ENCODE results near the gene RPS6KL1.

The RPS6KL1 gene

DNA sequence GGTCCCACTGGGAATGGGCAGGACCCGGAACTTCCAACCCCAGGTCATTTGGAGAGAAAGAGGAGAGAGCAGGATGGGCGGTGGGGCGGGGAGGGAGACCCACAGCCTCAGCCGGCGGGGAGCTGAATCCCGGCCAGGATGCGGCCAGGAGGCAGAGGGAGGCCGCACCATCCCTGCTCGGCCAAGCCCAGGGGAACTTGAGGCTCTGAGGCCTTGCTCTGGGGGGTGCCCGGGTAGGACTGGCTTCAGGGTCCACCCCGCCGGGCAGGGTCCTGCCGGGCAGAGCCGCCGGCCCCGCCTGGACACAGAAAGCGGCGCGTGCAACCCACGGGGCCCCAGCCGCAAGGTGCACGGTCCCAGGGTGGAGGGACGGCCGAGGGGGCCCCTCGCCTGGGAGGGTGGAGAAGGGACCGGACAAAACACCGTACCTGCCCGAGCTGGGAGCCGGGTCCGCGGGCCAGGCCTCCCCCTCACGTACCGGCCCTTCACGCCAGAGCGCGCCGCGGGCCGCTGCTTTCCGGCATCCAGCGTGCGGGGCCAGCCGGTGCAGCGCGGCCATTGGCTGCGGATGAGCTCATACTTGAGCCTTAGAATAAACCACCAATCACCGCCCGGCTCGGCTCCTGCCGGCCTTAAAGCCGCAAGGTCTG lies at the start of gene RPS6KL1:
TSS of gene RPS6KL1 (minus strand) at position 509 of the 650 bp plus-strand sequence. CDS start 1,719 bp downstream, outside the sequence.
- Histone ChIP-seq H3K36me3 (ENCODE audit: insufficient read depth) (no peaks in the 10 kb centered on the region), H2AFZ (ENCODE audit: low read depth) (peak within 1 kb of the TSS; percentile 67), H3K79me2 (ENCODE audit: insufficient read depth, low read depth) (no peaks in the 10 kb centered on the region), H3K27ac (no peak within 1 kb of the TSS), H3K4me1 (ENCODE audit: low read depth, poor library complexity, severe bottlenecking) (no peaks in the 10 kb centered on the region), H3K4me3 (IDR thresholded peaks at IDR 0.05; ENCODE audit: insufficient read depth, low read depth, low read length) (no peak within 1 kb of the TSS), H4K20me1 (ENCODE audit: insufficient read depth) (no peaks in the 10 kb centered on the region), H3K4me2 (peak within 1 kb of the TSS; percentile 84), H3K27me3 (ENCODE audit: insufficient read depth, low read depth) (no peaks in the 10 kb centered on the region), H3K9ac (peak within 1 kb of the TSS; percentile 89)
- TF ChIP-seq, protein P1, sequence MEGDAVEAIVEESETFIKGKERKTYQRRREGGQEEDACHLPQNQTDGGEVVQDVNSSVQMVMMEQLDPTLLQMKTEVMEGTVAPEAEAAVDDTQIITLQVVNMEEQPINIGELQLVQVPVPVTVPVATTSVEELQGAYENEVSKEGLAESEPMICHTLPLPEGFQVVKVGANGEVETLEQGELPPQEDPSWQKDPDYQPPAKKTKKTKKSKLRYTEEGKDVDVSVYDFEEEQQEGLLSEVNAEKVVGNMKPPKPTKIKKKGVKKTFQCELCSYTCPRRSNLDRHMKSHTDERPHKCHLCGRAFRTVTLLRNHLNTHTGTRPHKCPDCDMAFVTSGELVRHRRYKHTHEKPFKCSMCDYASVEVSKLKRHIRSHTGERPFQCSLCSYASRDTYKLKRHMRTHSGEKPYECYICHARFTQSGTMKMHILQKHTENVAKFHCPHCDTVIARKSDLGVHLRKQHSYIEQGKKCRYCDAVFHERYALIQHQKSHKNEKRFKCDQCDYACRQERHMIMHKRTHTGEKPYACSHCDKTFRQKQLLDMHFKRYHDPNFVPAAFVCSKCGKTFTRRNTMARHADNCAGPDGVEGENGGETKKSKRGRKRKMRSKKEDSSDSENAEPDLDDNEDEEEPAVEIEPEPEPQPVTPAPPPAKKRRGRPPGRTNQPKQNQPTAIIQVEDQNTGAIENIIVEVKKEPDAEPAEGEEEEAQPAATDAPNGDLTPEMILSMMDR (conservative IDR thresholded peaks at IDR 0.05; ENCODE audit: low read depth, low read length): no peak

GRCh38 chr14:74968811-74969210 lies 45.8 kb upstream of the RPS6KL1 start:
- Histone ChIP-seq H3K4me1 (ENCODE audit: low read depth, poor library complexity, severe bottlenecking) (no peaks in the 10 kb centered on the region), H3K4me3 (IDR thresholded peaks at IDR 0.05; ENCODE audit: insufficient read depth, low read depth, low read length) (no peak overlapping the region), H3K4me2 (no peak overlapping the region), H3K27ac (no peak overlapping the region), H3K9ac (no peak overlapping the region), H3K27me3 (ENCODE audit: insufficient read depth, low read depth) (peaks cover 3% of the 10 kb centered on the region), H4K20me1 (ENCODE audit: insufficient read depth) (no peaks in the 10 kb centered on the region), H3K79me2 (ENCODE audit: insufficient read depth, low read depth) (no peaks in the 10 kb centered on the region), H2AFZ (ENCODE audit: low read depth) (no peak overlapping the region), H3K36me3 (ENCODE audit: insufficient read depth) (no peaks in the 10 kb centered on the region)
- TF ChIP-seq, protein P1 (conservative IDR thresholded peaks at IDR 0.05; ENCODE audit: low read depth, low read length): no peak

DNA sequence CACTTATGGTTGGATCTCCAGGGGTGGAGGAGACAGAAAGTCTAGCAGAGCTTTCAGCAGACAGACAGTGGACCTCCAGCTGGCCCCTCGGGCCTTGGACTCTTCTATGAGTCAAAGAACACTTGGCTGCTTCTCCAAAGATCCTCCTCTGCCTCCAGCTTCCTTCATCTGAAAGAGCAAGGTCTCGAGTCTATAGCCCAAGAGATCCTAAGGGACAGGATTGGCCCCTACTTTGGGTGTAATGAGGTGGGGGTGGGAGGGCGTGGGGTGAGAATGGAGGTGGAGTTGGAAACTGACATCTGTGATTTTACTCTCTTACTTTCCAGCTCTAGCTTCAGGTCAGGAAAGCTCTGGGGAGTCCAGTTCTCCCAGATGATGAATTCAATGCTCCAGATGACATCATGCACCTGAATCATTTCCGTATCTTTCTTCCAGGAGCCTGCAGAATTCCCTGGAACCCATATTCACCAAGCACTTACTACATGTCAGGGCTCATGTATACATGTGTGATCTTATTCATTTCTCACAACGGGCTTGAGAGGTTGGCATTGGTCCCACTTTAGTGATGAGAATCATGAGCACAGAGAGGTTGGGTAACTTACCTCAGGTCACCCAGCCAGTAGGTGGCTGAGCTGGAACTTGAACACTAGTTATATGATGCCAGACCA lies 42.6 kb upstream of the RPS6KL1 start:
- H3K4me3 ChIP-seq (IDR thresholded peaks at IDR 0.05; ENCODE audit: insufficient read depth, low read depth, low read length): no peak overlapping the region
- no peaks in the 10 kb centered on the region for H3K79me2 ChIP-seq (ENCODE audit: insufficient read depth, low read depth)
- H3K9ac ChIP-seq: no peak overlapping the region
- H4K20me1 ChIP-seq (ENCODE audit: insufficient read depth): no peaks in the 10 kb centered on the region
- TF ChIP-seq, protein P1 (conservative IDR thresholded peaks at IDR 0.05; ENCODE audit: low read depth, low read length): no peak
- no peaks in the 10 kb centered on the region for H3K36me3 ChIP-seq (ENCODE audit: insufficient read depth)
- no peaks in the 10 kb centered on the region for H3K4me1 ChIP-seq (ENCODE audit: low read depth, poor library complexity, severe bottlenecking)
- no peak overlapping the region for H2AFZ ChIP-seq (ENCODE audit: low read depth)
- H3K27ac ChIP-seq: no peak overlapping the region
- peaks cover 3% of the 10 kb centered on the region for H3K27me3 ChIP-seq (ENCODE audit: insufficient read depth, low read depth)
- no peak overlapping the region for H3K4me2 ChIP-seq

GRCh38 chr14:74964787-74965485 lies 41.9 kb upstream of the RPS6KL1 start:
- Histone ChIP-seq H3K4me3 (IDR thresholded peaks at IDR 0.05; ENCODE audit: insufficient read depth, low read depth, low read length) (no peak overlapping the region), H3K4me1 (ENCODE audit: low read depth, poor library complexity, severe bottlenecking) (no peaks in the 10 kb centered on the region), H3K36me3 (ENCODE audit: insufficient read depth) (no peaks in the 10 kb centered on the region), H3K27me3 (ENCODE audit: insufficient read depth, low read depth) (peaks cover 3% of the 10 kb centered on the region), H3K4me2 (no peak overlapping the region), H4K20me1 (ENCODE audit: insufficient read depth) (no peaks in the 10 kb centered on the region), H3K9ac (no peak overlapping the region), H3K27ac (no peak overlapping the region), H2AFZ (ENCODE audit: low read depth) (no peak overlapping the region), H3K79me2 (ENCODE audit: insufficient read depth, low read depth) (no peaks in the 10 kb centered on the region)
- TF ChIP-seq, protein P1 (conservative IDR thresholded peaks at IDR 0.05; ENCODE audit: low read depth, low read length): no peak
